SHP77 (cell line): ENCODE measurements around the gene ERGIC1.

Experiments used
- DNase-seq, 2 experiments: peaks; one replicate each; lab custom pipeline; 2025; lab: John Stamatoyannopoulos, UW

The ERGIC1 gene

DNA sequence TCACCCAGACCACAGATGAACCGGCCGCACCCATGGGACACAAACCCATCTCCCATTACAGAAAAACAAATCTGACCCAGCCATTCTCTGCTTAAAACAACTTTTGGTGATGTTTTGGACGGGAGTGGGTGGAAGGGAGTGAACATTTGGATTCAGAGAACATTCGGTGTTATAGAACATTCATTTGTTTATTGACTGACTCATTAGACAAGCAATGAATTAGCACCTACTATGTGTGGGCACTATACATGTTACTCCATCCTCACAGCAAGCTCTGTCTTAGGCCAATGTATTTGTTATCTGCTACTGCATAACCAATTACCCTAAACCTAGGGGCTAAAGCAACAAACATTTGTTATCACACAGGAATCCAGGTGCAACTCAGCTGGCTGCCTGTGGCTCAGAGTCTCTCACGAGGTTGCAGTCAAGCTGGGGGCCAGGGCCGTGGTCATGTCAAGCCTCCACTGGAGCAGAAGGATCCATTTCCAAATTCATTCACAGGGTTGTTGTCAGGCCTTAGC lies 5.1 kb upstream of the ERGIC1 start:
- DNase-seq: no peak

DNA sequence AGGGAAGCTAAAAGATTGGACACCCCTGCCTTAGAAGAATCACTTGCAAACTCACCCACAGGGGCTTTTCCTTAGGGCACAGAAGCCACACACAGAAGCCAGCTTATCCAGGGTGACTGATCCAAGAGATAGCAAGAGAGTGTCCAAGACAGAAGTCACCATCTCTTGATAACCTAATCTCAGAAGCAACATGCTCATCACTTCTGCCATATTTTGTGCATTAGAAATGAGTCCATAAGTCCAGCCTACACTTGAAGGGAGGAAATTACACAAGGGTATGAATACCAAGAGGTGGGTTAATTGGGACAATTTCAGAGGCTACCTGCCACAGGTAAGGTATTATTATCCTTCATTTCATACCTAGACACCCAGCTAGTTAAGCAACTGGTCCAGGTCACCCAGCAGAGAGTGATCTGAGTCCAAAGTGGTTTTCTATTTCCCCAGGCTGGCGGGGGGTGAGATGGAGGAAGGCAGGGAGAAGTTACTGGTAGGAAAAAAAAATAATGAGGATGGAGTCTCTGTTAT lies 3.7 kb upstream of the ERGIC1 start:
- no peak for DNase-seq

DNA sequence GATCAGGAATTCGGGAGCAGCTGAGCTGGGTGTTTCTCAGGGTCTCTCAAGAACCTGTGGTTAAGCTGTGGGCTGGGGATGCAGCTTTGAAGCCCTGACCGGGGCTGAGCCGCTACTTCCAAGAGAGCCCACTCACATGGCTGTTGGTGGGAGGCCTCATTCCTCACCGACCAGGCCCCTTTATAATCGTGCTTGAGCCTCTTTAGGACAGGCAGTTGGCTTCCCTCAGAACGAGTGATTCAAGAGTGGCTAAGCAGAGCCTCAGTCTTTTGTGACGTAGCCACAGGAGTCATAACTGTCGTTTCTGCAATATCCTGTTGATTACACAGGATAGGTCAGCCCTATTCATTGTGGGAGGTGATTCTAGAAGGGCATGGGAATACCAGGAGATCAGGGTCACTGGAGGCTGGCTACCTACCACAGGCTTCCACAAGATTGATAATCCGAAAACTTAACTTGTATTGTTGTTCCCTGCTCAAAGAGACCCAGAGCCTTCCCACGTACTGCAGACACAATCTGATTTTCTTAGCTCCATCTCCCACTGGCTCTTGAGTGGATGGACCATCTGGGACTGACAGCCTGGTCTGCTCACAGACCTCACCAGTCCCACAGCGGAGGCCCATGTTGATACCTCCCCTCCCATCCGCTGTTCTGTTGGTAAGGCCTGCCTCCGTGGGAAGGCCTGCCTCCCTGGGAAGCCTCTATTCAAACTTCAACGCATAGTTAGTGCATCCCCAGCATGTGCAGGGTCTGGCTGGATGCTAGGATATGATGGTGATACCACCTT lies 3.0 kb upstream of the ERGIC1 start:
- DNase-seq: no peak

DNA sequence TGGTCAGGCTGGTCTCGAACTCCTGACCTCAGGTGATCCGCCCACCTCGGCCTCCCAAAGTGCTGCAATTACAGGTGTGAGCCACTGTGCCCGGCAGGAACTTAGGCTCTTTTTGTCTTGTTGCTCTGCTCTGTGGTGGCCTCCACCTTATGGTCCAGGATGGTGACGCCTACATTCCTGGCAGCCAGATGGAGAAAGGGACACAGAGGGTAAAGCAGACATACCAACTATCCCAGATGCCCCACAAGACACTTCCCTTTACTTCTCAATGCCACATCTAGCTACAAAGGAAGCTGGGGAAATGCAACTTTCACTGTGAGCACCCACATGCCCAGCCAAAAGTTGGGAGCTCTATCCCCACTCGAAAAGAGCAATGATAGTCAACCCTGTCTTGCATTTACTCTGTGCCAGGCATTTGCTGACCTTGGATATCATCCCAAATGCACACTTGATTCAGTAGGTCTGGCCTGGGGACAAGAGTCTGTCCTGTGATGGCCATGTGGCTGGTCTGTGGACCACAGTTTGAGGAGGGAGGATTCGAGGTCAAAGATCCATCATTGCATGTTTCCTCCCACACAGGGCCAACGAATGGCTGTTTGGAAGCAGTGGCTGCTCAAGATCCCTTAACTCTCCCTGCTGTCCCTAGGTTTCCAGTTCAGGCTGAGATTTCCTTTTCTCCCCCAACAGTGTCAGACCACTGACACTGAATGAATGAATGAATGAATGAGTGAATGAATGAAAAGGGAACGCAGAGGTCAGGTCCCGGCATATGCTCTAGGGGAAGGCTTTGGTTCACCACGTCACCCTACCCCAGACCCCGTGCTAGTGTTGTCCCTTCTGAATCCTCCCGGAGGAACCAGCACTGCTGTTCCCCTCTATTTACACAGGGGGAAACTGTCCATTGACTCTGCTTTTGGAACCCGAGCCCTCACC lies 1.4 kb upstream of the ERGIC1 start:
- no peak for DNase-seq

DNA sequence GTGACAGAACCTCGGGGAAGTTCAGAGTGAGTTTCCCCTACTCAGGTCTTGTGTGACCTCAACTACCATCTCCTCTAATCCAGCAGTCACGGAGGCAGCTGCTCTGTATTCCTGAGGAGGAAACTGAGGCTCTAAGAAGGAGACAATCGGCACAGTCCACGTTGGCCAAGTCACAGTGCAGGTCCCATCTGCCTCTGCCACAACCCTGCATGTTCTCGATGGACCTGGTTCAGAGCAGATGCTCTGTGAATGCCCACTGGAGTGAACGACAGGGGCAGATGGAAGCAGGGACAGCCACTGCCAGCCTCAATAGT lies 722 bp upstream of the ERGIC1 start:
- no peak for DNase-seq

DNA sequence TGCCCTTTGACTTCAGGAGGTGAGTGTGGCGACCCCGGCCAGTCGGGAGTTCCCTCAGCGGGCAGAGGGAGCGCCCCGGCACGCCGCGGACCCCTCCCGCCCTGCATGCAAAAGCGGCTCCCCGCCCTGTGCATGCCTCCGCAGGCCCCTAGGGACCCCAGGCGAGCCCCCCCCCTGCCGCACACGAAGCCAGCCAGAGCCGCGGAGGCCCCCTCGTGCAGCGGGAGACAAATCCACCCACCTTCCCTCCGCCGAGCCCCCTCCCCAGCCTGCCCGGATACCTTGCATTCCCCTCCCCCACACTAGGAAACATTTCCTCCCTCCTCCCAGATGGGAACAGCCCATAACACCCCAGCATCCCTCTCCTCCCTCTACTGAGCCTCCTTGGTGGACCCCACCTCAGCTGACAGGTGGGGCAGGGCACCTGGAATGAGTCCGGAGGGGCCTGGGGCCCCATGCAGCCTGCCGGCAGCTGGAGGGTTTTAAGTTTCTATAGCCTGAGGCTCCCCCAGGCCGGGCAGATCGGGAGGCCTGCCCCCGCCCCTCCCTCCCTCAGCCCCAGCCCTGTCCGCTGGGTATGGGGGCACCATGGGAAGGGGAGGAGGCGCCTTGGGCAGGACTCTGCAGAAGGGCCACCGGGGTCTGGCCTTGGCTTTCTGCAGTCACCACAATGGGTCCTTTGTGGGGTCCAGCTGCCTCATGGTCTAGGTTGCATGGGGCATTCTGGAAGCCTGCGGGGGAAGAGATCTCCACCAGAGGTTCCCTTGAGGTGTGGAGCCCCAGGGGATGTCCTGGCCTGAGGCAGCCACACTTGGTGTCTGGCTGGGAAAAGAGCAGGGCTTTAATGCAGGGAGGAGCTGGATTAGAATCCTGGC lies 601 bp downstream of the ERGIC1 start:
- no peak for DNase-seq

DNA sequence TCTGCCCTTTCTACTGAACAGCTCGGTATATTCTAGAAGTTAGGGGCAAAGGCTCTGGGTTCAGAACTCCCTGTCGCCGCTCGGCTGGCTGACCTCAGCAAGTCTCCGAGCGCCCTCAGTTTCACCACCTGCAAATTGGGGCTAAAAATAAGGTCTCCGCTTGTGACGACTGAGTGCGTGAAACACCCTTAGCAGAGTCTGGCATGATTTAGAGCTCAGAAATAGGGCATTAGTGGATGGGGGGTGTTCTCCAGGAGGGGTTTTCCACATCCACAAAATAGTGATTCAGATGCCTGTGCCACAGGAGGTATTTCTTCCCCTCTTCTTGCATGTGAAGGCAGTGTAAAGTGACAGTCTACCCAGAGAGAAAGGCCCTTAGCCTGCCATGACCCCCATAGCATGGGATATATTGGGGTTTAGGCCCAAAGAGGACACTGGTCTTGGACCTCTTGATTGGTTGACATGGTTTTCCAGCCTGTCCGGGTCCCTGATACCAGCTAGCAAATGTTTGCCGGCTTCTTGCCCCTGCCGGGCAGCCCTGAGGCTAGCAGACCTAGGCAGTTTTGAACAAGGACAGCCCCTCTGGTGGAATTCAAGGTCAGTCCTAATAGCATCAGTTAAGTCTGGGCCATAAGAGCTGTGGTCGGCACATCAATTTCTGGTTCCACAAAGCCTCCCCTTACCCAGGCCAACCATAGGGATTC lies 1.4 kb downstream of the ERGIC1 start:
- no peak for DNase-seq

DNA sequence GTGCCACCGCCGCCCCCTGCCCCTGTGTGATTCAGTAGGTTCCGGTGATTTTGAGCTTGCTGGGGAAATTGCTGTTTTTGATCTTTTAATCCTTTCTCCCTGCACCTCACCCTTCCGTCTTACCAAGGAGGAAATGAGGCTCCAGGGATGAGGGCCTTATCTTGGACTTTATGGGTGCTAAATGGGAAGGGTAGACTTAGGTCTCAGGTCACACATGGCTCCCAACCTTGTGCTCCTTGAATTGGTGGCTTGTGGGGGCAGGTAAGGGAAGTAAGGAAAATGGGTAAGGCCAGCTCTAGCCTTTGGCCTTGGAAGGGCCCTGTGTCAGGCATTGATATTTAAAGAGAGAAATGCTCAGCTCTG lies 1.9 kb downstream of the ERGIC1 start:
- DNase-seq: no peak

DNA sequence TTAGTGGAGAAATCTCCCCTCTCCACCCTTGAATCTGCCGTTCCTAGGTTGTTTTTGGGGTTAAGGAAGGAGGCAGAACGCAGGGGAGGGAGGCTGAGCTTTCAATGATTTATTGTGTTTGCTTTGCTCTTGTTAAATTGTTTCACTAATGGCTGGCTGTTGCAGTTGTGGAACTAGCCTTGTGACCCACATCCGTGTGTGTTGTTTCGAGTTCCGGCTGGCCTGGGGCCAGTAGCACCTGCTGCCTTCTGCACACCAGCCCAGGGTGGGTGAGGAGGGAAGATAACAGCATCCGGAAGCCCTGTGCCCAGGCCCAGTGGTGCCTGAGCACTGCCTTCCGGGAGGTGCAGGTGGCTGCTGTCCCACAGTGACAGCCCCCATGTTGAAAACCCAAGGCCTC lies 3.6 kb downstream of the ERGIC1 start:
- DNase-seq: peak; percentile 90

DNA sequence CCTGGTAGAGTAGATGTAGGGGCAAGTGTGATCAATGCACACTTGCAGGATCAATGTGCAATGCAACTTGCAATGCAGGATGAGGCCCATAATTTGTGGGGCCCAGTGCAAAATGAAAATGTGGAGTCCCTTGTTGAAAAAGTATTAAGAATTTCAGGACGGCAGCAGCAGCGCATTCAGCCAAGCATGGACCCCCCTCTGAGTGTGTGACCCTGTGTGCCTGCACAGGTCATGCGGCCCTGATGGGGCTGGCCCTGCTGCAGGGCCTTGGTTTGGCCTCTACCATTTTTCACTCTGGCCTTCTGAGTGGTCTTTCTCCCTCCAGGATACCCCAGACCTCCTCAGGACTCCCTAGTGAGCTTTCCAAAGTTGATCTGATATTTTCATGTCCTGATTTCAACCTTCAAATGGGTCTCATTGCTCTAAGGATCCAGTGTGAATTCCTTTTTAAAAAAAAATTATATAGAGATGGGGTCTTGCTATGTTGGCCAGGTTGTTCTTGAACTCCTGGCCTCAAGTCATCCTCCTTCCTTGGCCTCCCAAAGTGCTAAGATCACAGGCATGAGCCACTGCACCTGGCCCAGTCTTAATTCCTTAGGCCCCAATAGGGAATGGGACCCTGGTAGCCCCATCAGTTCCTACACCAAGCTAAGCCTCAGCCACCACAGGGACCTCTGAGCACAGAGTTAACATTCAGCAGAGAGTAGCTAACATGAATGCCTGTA lies 4.3 kb downstream of the ERGIC1 start:
- no peak for DNase-seq

DNA sequence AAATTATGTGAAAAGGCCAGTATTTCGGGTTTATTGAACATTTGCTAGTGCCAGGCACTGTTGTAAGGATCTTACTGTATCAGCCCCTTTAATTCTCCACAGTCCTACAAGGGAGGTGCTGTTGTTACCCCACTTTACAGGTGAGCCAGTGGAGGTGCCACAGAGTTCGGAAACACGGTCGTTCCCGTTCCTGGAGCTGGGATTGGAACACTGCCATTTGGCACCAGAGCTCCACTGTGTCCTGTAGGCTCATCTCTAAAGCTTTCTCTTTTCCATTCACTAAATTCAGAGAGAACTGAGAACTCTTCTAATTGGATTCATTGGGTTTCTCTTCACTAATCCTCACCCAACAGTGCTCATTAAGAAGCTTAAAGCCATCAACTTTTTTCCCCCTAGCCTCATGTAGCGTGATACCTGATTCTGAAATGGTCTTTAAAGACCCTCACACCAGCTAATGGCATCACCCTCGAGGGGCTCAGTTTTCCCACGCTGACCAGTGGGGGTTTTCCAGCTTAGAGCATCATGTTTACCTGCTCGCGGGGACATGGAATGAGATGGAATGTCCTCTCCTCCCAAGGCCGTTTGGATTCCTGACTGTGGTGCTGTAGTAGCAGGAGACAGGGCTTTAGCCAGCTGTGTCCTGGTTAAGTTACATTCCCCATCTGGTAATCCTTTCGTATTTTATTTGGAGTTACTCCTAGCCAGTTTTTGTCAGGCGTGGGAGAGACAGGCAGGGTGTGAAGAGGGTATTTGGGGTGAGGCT lies 5.8 kb downstream of the ERGIC1 start:
- no peak for DNase-seq

DNA sequence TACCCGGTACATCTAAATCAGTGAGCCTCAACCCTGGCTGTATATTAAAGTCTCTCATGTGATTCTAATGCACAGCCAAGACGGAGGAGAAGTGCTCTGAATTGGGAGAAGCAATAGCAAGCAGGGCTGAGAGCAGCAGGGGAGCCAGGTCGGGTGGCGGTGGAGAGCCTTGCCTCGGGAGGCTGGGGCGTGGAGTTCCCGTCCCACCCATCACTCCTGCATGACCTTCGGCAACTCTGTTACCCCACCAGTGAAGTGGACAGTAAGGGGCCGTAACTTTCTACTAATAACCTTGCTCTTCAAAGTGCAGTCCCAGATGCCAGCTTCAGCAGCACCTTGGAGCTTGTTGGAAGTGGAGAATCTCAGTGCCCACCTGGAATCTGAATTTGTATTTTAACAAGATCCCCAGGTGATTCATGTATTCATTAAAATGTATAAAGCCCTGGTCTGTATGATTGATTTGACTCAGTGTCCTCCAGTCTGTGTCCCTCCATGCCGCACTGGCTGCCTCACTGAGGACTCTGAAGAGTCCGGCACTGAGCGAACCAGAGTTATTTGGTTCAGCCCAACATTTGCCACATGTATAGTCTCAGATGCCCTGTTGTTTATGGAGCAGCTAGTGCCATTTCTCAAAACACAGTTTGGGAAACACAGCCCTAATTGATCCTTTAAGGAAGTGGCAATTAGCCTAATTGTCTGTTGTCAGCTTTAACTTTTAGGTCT lies 6.5 kb downstream of the ERGIC1 start:
- no peak for DNase-seq

DNA sequence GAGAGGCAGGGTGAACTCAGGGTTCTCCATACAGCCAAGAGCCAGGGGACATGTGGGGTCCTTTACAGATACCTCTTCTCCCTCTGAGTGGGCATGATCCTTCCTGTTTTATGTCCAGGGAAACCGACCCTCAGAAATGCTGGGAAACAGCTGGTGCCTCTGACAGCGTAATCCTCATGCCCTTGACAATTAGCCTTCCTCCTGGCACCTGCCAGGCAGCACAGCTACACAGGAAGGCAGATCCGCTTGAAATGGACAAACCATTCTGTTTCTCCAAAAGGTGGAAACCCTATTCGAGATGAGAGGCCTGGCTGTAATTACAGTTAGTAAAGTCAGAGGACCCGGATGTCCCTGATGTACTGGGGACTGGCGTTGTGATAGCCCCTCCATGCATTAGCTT lies 7.2 kb downstream of the ERGIC1 start:
- peak; percentile 35 to 36 for DNase-seq

DNA sequence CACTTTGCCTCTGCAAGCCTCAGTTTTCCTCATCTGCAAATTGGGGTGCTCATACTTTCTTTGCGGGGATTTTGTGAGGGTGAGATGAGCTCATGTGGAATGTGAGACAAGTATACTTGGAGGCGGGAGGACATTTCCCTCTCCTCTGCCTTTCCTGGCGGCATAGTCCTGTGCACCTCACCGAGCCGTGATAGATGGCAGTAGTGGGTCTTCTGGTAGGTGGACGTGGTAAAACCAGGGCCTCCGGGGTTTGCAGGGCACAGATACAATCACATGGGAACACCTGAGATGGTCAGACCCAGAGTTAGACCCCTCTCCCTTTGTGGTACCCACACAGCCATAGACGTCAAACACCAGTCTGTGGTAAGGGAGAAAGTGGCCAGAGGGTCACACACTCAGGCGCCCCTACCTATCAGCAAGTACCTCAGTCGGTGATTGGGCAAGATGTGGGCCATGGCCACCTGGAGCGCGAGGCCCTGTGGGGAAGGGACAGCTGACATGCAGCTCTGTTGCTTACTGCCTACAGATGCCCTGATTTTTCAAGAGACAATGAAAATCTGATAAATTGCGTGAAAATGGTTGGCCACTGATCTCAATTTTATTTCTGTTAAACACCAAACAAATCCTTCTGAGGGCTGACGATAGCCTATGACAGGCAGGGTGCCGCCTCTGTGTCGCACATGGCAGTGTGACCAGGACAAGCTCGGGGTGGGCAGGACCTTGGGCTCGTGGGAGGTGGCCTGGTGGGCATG lies 9.9 kb downstream of the ERGIC1 start:
- DNase-seq: no peak

DNA sequence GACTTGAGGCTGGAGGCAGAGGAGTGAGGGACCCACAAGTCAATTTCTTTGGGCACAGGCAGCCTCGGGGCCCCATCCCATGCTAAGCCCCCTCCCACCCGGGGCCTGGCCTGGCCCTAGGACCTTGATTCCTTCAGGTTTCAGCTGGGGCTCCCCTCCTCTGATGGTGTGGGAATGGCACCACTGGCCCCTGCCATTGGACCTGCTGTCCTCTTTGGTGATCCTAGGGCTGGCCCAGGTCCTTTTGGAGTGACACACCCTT lies 10.5 kb downstream of the ERGIC1 start:
- DNase-seq: no peak

DNA sequence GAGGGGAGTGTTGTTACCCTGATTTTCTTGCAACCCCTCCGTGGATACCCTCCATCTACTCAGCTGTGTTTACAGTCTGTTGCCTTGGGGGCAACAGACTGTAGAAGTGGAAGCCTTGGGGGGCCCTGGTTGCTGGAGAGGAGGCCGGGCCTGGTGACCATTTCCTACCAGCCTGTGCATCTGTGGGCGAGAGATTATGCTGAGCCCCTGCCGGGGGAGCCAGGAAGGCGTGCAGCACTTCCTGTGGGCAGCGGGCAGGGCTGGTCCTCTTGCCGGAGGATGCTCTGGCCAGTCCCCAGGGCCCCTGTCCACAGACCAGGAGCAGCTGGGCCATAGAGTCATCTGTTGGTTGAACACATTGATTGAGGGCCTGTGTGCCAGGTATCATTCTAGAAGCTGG lies 11.1 kb downstream of the ERGIC1 start:
- no peak for DNase-seq

DNA sequence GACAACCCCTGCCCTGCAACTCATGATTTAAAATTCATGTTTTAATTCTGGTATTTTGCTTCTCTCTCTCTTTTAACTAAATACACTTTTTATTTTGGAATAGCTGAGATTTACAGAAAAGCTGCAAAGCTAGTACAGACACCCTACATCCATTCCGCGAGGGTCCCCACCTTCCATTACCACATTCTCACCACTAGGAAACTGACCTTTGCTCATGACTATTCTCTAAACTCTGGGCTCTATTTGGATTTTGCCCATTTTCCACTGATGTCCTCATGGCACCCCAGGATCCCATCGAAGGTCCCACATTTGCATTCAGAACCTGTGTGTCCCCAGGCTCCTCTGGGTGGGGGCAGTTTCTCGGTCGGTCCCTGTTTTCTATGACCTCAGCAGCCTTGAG lies 11.5 kb downstream of the ERGIC1 start:
- DNase-seq: no peak

DNA sequence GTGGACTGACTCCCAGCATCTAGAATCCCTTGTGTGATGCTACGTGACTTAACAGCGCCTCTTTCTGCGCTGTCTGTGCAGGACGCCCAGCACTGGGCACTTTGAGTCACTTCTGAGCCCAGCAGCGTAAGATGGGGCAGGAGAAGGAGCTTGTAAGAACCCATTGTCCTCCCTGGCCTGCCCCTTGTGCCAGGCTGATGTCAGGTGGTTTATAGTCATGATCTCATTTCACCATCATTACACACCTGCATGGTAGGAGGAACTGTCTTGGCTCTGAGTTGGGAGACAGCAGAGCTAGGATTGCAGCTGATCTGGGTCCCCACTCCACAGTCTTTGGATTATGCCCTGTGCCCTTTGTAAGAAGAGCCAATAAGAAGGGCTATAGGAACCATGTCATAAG lies 12.2 kb downstream of the ERGIC1 start:
- DNase-seq: no peak

DNA sequence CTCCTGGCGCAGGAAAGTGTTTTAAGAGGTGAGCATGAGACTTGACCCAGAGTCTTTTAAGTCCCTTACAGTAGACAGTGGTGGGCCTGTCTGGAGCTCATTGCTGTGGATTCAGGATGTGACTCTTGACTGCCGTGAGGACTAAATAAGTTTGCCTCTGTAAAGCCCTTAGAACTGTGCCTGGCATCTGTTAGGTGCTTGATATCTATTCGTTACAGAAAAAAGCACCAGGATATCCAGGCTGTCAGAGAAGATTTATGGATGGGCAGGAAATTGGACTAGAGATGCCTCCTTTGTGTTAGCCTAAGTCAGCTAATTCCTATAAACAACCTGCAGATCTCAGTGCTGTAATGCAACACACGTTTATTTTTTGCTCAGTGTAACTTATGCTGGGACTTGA lies 12.6 kb downstream of the ERGIC1 start:
- no peak for DNase-seq
